Measurements from ENCODE around the gene ELMOD1.
"Not testable (repeated sequence)": the region's sequence is repeated elsewhere in the genome, so short reads cannot be mapped to it uniquely, and the experiment has no call there.

The ELMOD1 gene

GRCh38 chr11:107590460-107591377 is at the start of gene ELMOD1:
Gene ELMOD1, plus strand, starts transcription at chr11:107591147. Its CDS starts 27,043 bp downstream, at chr11:107618190.
- FAIRE-seq: no peak

- no peak for FAIRE-seq
Observed at GRCh38 chr11:107545101-107545514, 45.8 kb upstream of the ELMOD1 start.

GRCh38 chr11:107547961-107548360 is 43.0 kb upstream of the ELMOD1 start:
- FAIRE-seq: no peak

- peak; percentile 86 for FAIRE-seq
Observed at GRCh38 chr11:107549253-107549953, 41.5 kb upstream of the ELMOD1 start.

- FAIRE-seq: no peak
Observed at GRCh38 chr11:107549954-107550285, 41.0 kb upstream of the ELMOD1 start.

- FAIRE-seq: no peak
Observed at GRCh38 chr11:107550304-107550703, 40.6 kb upstream of the ELMOD1 start.

GRCh38 chr11:107561688-107562087 is 29.3 kb upstream of the ELMOD1 start:
- FAIRE-seq: no peak

- no peak for FAIRE-seq
Observed at GRCh38 chr11:107562647-107563208, 28.2 kb upstream of the ELMOD1 start.

GRCh38 chr11:107563702-107564101 is 27.2 kb upstream of the ELMOD1 start:
- peak; percentile 47 for FAIRE-seq

- no peak for FAIRE-seq
Observed at GRCh38 chr11:107564877-107565218, 26.1 kb upstream of the ELMOD1 start.

- no peak for FAIRE-seq
Observed at GRCh38 chr11:107565219-107565937, 25.6 kb upstream of the ELMOD1 start, which contains the start of gene ALKBH8. Gene ALKBH8, minus strand, starts transcription at chr11:107565735. Its CDS starts 4,842 bp downstream, at chr11:107560893.

GRCh38 chr11:107565955-107566501 is 24.9 kb upstream of the ELMOD1 start:
- FAIRE-seq: not testable (repeated sequence)

- no peak for FAIRE-seq
Observed at GRCh38 chr11:107566569-107566968, 24.4 kb upstream of the ELMOD1 start.

GRCh38 chr11:107567739-107568335 is 23.1 kb upstream of the ELMOD1 start:
- FAIRE-seq: no peak

GRCh38 chr11:107570015-107570414 is 20.9 kb upstream of the ELMOD1 start:
- FAIRE-seq: no peak

GRCh38 chr11:107573438-107573837 is 17.5 kb upstream of the ELMOD1 start:
- FAIRE-seq: no peak

- FAIRE-seq: peak; percentile 84
Observed at GRCh38 chr11:107576497-107577345, 14.2 kb upstream of the ELMOD1 start.

GRCh38 chr11:107577346-107577711 is 13.6 kb upstream of the ELMOD1 start:
- FAIRE-seq: no peak

GRCh38 chr11:107579169-107579568 is 11.8 kb upstream of the ELMOD1 start:
- FAIRE-seq: not testable (repeated sequence)

GRCh38 chr11:107581147-107581546 is 9.8 kb upstream of the ELMOD1 start:
- no peak for FAIRE-seq

- FAIRE-seq: no peak
Observed at GRCh38 chr11:107583629-107584195, 7.2 kb upstream of the ELMOD1 start.
